Astrocyte (in vitro differentiated cells and primary cell): Measurements from ENCODE around the gene ZNF292. TPM values are rescaled to one million over a fixed set of nuclear protein-coding genes. Genes with fewer than 3 reads are reported as not detected.

ENCODE experiments used
- DNase-seq: peaks from one replicate; pipeline ENCODE4 v3.0.0-alpha.2; 2010; ENCODE audit warnings: low read depth
- FAIRE-seq: peaks from 2 replicates; lab custom pipeline; 2011; peaks lifted over from hg19 to GRCh38; lab: Jason Lieb, UNC
- H2AFZ ChIP-seq: 2 replicates; pipeline ENCODE4 v1.6.0; 2012; ENCODE audit warnings: low read depth, low read length, inconsistent platforms
- H3K27ac ChIP-seq: 2 replicates; pipeline ENCODE4 v1.5.1; 2011; ENCODE audit warnings: low read depth, low read length, inconsistent platforms
- H3K27me3 ChIP-seq: 2 replicates; pipeline ENCODE4 v1.6.0; 2011; ENCODE audit warnings: low read length, inconsistent platforms; ENCODE audit not compliant: insufficient read depth
- H3K36me3 ChIP-seq: 2 replicates; pipeline ENCODE4 v1.5.1; 2011; ENCODE audit warnings: low read length, inconsistent platforms; ENCODE audit not compliant: insufficient read depth
- H3K4me1 ChIP-seq: 2 replicates; pipeline ENCODE4 v1.5.1; 2011; ENCODE audit warnings: low read length, inconsistent platforms; ENCODE audit not compliant: insufficient read depth
- H3K4me2 ChIP-seq: 2 replicates; pipeline ENCODE4 v1.6.0; 2012; ENCODE audit warnings: low read length, inconsistent platforms
- H3K4me3 ChIP-seq: 2 replicates; pipeline ENCODE4 v1.5.1; 2011; ENCODE audit warnings: low read depth, mild to moderate bottlenecking, low read length, inconsistent platforms; ENCODE audit not compliant: insufficient read depth
- H3K79me2 ChIP-seq: 2 replicates; pipeline ENCODE4 v1.6.0; 2012; ENCODE audit warnings: mild to moderate bottlenecking, low read length, inconsistent platforms; ENCODE audit not compliant: insufficient read depth
- H3K9ac ChIP-seq: 2 replicates; pipeline ENCODE4 v1.6.0; 2012; ENCODE audit warnings: mild to moderate bottlenecking, low read length, inconsistent platforms
- H3K9me3 ChIP-seq: 2 replicates; pipeline ENCODE4 v1.5.1; 2012; ENCODE audit warnings: low read depth, mild to moderate bottlenecking, low read length, inconsistent platforms; ENCODE audit not compliant: insufficient read depth
- H4K20me1 ChIP-seq: 2 replicates; pipeline ENCODE4 v1.6.0; 2012; ENCODE audit warnings: low read length, inconsistent platforms; ENCODE audit not compliant: insufficient read depth
- H3K27ac Mint-ChIP-seq: one replicate; pipeline ENCODE4 v1.8.0; 2021; ENCODE audit warnings: mild to moderate bottlenecking, mixed read lengths; ENCODE audit not compliant: unreplicated experiment
- H3K27me3 Mint-ChIP-seq: one replicate; pipeline ENCODE4 v1.8.0; 2021; ENCODE audit warnings: low read depth, mixed read lengths; ENCODE audit not compliant: unreplicated experiment
- H3K36me3 Mint-ChIP-seq: one replicate; pipeline ENCODE4 v1.8.0; 2021; ENCODE audit warnings: low read depth, mixed read lengths; ENCODE audit not compliant: unreplicated experiment
- H3K4me1 Mint-ChIP-seq: one replicate; pipeline ENCODE4 v1.8.0; 2021; ENCODE audit warnings: low read depth, mixed read lengths; ENCODE audit not compliant: unreplicated experiment
- H3K4me3 Mint-ChIP-seq: one replicate; pipeline ENCODE4 v1.8.0; 2021; ENCODE audit warnings: mild to moderate bottlenecking, moderate library complexity, mixed read lengths; ENCODE audit not compliant: unreplicated experiment
- H3K9me3 Mint-ChIP-seq: one replicate; pipeline ENCODE4 v1.8.0; 2021; ENCODE audit warnings: mild to moderate bottlenecking, mixed read lengths; ENCODE audit not compliant: unreplicated experiment
- CTCF ChIP-seq: IDR thresholded peaks from 2 replicates; pipeline ENCODE4 v1.5.1; 2011; ENCODE audit warnings: low read depth, mild to moderate bottlenecking, inconsistent platforms, low read length, moderate library complexity; ENCODE audit not compliant: insufficient read depth
- EZH2 ChIP-seq: IDR thresholded peaks from 2 replicates; pipeline ENCODE4 v1.6.1; 2012; ENCODE audit warnings: mild to moderate bottlenecking, low read length, inconsistent platforms; ENCODE audit not compliant: insufficient read depth
- total RNA-seq: library from RNA; stranded (reverse); gene quantifications from 2 replicates; pipeline ENCODE4 v1.2.1, GENCODE V29; 2021

The ZNF292 gene
- total RNA-seq, 1 donor from 2014 or later, result 31.5 TPM

GRCh38 chr6:87199787-87200186 is 44.4 kb downstream of the ZNF292 start:
- no peak overlapping the region for H3K9ac ChIP-seq
- H3K27me3 ChIP-seq, result no peaks in the 10 kb centered on the region
- FAIRE-seq (no peak), DNase-seq (no peak)
- peaks cover 3% of the 10 kb centered on the region for H3K4me1 Mint-ChIP-seq
- H3K4me2 ChIP-seq, result no peak overlapping the region
- no peaks in the 10 kb centered on the region for H3K9me3 Mint-ChIP-seq
- H3K4me3 ChIP-seq, result no peak overlapping the region
- H3K4me1 ChIP-seq, result no peaks in the 10 kb centered on the region
- H3K4me3 Mint-ChIP-seq, result no peak overlapping the region
- no peaks in the 10 kb centered on the region for H3K9me3 ChIP-seq
- H3K27ac Mint-ChIP-seq, result no peak overlapping the region
- peaks cover 93% of the 10 kb centered on the region for H3K79me2 ChIP-seq
- H3K27me3 Mint-ChIP-seq, result no peaks in the 10 kb centered on the region
- TF ChIP-seq EZH2, result no peak
- no peak for TF ChIP-seq CTCF
- H3K36me3 ChIP-seq, result no peaks in the 10 kb centered on the region
- H3K27ac ChIP-seq, result no peak overlapping the region
- H3K36me3 Mint-ChIP-seq, result peaks cover 5% of the 10 kb centered on the region
- no peak overlapping the region for H2AFZ ChIP-seq
- peaks cover 73% of the 10 kb centered on the region for H4K20me1 ChIP-seq

- Histone ChIP-seq H3K27ac (no peak overlapping the region), H3K27me3 (no peaks in the 10 kb centered on the region), H4K20me1 (peaks cover 79% of the 10 kb centered on the region), H3K4me3 (no peak overlapping the region), H3K36me3 (peaks cover under 1% of the 10 kb centered on the region), H2AFZ (no peak overlapping the region), H3K4me2 (no peak overlapping the region), H3K4me1 (no peaks in the 10 kb centered on the region), H3K9me3 (no peaks in the 10 kb centered on the region), H3K9ac (no peak overlapping the region), H3K79me2 (peaks cover 94% of the 10 kb centered on the region)
- Mint-ChIP-seq H3K4me3 (no peak overlapping the region), H3K27ac (no peak overlapping the region), H3K36me3 (peaks cover 5% of the 10 kb centered on the region), H3K9me3 (no peaks in the 10 kb centered on the region), H3K27me3 (no peaks in the 10 kb centered on the region), H3K4me1 (peaks cover 3% of the 10 kb centered on the region)
- FAIRE-seq (no peak), DNase-seq (no peak)
- no peak for TF ChIP-seq EZH2
- TF ChIP-seq CTCF, result no peak
Measured at GRCh38 chr6:87200469-87201175, 45.3 kb downstream of the ZNF292 start.

GRCh38 chr6:87203448-87204023 is 48.2 kb downstream of the ZNF292 start:
- no peak for FAIRE-seq
- Histone ChIP-seq H3K9me3 (no peaks in the 10 kb centered on the region), H3K79me2 (peaks cover 99% of the 10 kb centered on the region), H3K27me3 (no peaks in the 10 kb centered on the region), H2AFZ (no peak overlapping the region), H3K27ac (no peak overlapping the region), H3K4me2 (no peak overlapping the region), H3K4me1 (no peaks in the 10 kb centered on the region), H3K4me3 (no peak overlapping the region), H3K36me3 (peaks cover 7% of the 10 kb centered on the region), H3K9ac (no peak overlapping the region), H4K20me1 (peaks cover 85% of the 10 kb centered on the region)
- no peak for TF ChIP-seq CTCF
- TF ChIP-seq EZH2, result no peak
- no peaks in the 10 kb centered on the region for H3K27me3 Mint-ChIP-seq
- no peak overlapping the region for H3K27ac Mint-ChIP-seq
- H3K4me1 Mint-ChIP-seq, result no peaks in the 10 kb centered on the region
- DNase-seq, result no peak
- H3K9me3 Mint-ChIP-seq, result no peaks in the 10 kb centered on the region
- H3K4me3 Mint-ChIP-seq, result no peak overlapping the region
- H3K36me3 Mint-ChIP-seq, result peaks cover 5% of the 10 kb centered on the region
